HEK293 (cell line): ENCODE results near the gene GLIPR1.

Source experiments
- CTCF ChIA-PET: fragments of 350-600 bp; formaldehyde crosslinking; extraction: SDS; loops from one replicate; lab custom pipeline; 2021; ENCODE audit warnings: antibody characterized with exemption; lab: Yijun Ruan, JAX
- POLR2A ChIA-PET: fragments of 300-600 bp; formaldehyde crosslinking; extraction: SDS; loops from one replicate; lab custom pipeline; 2020; ENCODE audit warnings: antibody characterized with exemption, inconsistent platforms; lab: Yijun Ruan, JAX
- H3K27ac ChIP-seq: fragments of 200-500 bp; sonication (Bioruptor generic); 2 replicates; pipeline ENCODE4 v1.5.1; 2014; ENCODE audit warnings: low read depth, low read length, control low read depth, inconsistent platforms; ENCODE audit errors: extremely low read depth
- H3K36me3 ChIP-seq, 2 experiments: fragments of 200-500 bp in 1 of 2; sonication (Bioruptor generic) in 1 of 2; 1 replicate in 1 of 2; 2 replicates in 1 of 2; pipeline ENCODE4 v1.5.1; 2014 to 2017; ENCODE audit warnings: inconsistent platforms in 2 of 2, low read length in 2 of 2; ENCODE audit not compliant: control insufficient read depth in 2 of 2, insufficient read depth in 1 of 2
- H3K4me1 ChIP-seq: fragments of 200-500 bp; sonication (Bioruptor generic); 2 replicates; pipeline ENCODE4 v1.5.1; 2014; ENCODE audit warnings: mild to moderate bottlenecking, low read length, inconsistent platforms; ENCODE audit not compliant: control insufficient read depth, insufficient read depth
- H3K4me3 ChIP-seq: 2 replicates; pipeline ENCODE4 v1.5.1; 2011; ENCODE audit warnings: low read depth, mild to moderate bottlenecking, control low read depth, low read length, moderate library complexity
- H3K9me3 ChIP-seq: fragments of 200-500 bp; sonication (Bioruptor generic); 2 replicates; pipeline ENCODE4 v1.5.1; 2014; ENCODE audit warnings: low read depth, low read length, inconsistent platforms; ENCODE audit not compliant: control insufficient read depth, insufficient read depth
- ATF2 ChIP-seq: fragments of 450-650 bp; formaldehyde crosslinking; IDR thresholded peaks from 2 replicates; pipeline ENCODE4 v1.5.1; 2016; ENCODE audit warnings: missing biosample characterization, missing genetic modification characterization, low read depth
- BCL11A ChIP-seq: fragments of 450-650 bp; formaldehyde crosslinking; IDR thresholded peaks from 2 replicates; pipeline ENCODE4 v1.5.1; 2016; ENCODE audit warnings: low read depth, missing biosample characterization, missing genetic modification characterization
- GLI2 ChIP-seq: fragments of 450-650 bp; formaldehyde crosslinking; IDR thresholded peaks from 2 replicates; pipeline ENCODE4; 2017; ENCODE audit warnings: missing biosample characterization, missing genetic modification characterization, low read depth, borderline replicate concordance
- KLF9 ChIP-seq: fragments of 450-650 bp; formaldehyde crosslinking; IDR thresholded peaks from 2 replicates; pipeline ENCODE4 v1.5.1; 2016; ENCODE audit warnings: missing biosample characterization, missing genetic modification characterization, low read depth
- OVOL3 ChIP-seq: fragments of 450-650 bp; formaldehyde crosslinking; IDR thresholded peaks from 2 replicates; pipeline ENCODE4 v1.5.1; 2016; ENCODE audit warnings: missing biosample characterization, missing genetic modification characterization
- SP7 ChIP-seq: fragments of 450-650 bp; formaldehyde crosslinking; IDR thresholded peaks from 2 replicates; pipeline ENCODE4 v1.5.1; 2016; ENCODE audit warnings: missing biosample characterization, missing genetic modification characterization
- ZNF10 ChIP-seq: fragments of 450-650 bp; formaldehyde crosslinking; IDR thresholded peaks from 2 replicates; pipeline ENCODE4 v1.5.1; 2017; ENCODE audit warnings: missing biosample characterization, missing genetic modification characterization
- ZNF16 ChIP-seq: fragments of 450-650 bp; formaldehyde crosslinking; IDR thresholded peaks from 2 replicates; pipeline ENCODE4 v1.5.1; 2016; ENCODE audit warnings: low read depth, missing biosample characterization, missing genetic modification characterization
- ZNF174 ChIP-seq: fragments of 450-650 bp; formaldehyde crosslinking; IDR thresholded peaks from 2 replicates; pipeline ENCODE4 v1.5.0; 2017; ENCODE audit warnings: missing biosample characterization, mild to moderate bottlenecking, missing genetic modification characterization
- ZNF404 ChIP-seq: fragments of 450-650 bp; formaldehyde crosslinking; IDR thresholded peaks from 2 replicates; pipeline ENCODE4 v1.5.1; 2017; ENCODE audit warnings: missing biosample characterization, missing genetic modification characterization
- ZNF433 ChIP-seq: fragments of 450-650 bp; formaldehyde crosslinking; IDR thresholded peaks from 2 replicates; pipeline ENCODE4 v1.5.1; 2016; ENCODE audit warnings: missing biosample characterization, missing genetic modification characterization, low read depth
- ZNF571 ChIP-seq: fragments of 450-650 bp; formaldehyde crosslinking; IDR thresholded peaks from 2 replicates; pipeline ENCODE4 v1.5.0; 2017; ENCODE audit warnings: missing biosample characterization, missing genetic modification characterization
- ZNF626 ChIP-seq: fragments of 450-650 bp; sonication (Bioruptor Pico); formaldehyde crosslinking; IDR thresholded peaks from 2 replicates; pipeline ENCODE4 v1.5.1; 2018; ENCODE audit warnings: missing biosample characterization, missing genetic modification characterization, inconsistent platforms
- ZNF670 ChIP-seq: fragments of 450-650 bp; formaldehyde crosslinking; IDR thresholded peaks from 2 replicates; pipeline ENCODE4 v1.5.1; 2016; ENCODE audit warnings: missing biosample characterization, missing genetic modification characterization, low read depth
- ZNF701 ChIP-seq: fragments of 450-650 bp; formaldehyde crosslinking; IDR thresholded peaks from 2 replicates; pipeline ENCODE4 v1.5.1; 2016; ENCODE audit warnings: missing biosample characterization, missing genetic modification characterization
- ZNF707 ChIP-seq: fragments of 450-650 bp; formaldehyde crosslinking; IDR thresholded peaks from 2 replicates; pipeline ENCODE4 v1.5.1; 2016; ENCODE audit warnings: missing biosample characterization, missing genetic modification characterization
- ZNF830 ChIP-seq: fragments of 450-650 bp; IDR thresholded peaks from 2 replicates; pipeline ENCODE4 v1.5.0; 2018; ENCODE audit warnings: missing biosample characterization, missing genetic modification characterization, low read depth, mild to moderate bottlenecking, moderate library complexity
- ZNF837 ChIP-seq: fragments of 450-650 bp; formaldehyde crosslinking; IDR thresholded peaks from 2 replicates; pipeline ENCODE4 v1.5.1; 2016; ENCODE audit warnings: missing biosample characterization, missing genetic modification characterization
- TF ChIP-seq, protein P1 (sequence below): fragments of 450-650 bp; formaldehyde crosslinking; IDR thresholded peaks from 2 replicates; pipeline ENCODE4 v1.5.1; 2016; ENCODE audit warnings: missing biosample characterization, missing genetic modification characterization
- TF ChIP-seq, protein P2 (sequence below): fragments of 450-650 bp; formaldehyde crosslinking; IDR thresholded peaks from 2 replicates; pipeline ENCODE4 v1.5.1; 2016; ENCODE audit warnings: missing biosample characterization, missing genetic modification characterization

Gene GLIPR1

GRCh38 chr12:75460204-75460603, 20.4 kb upstream of the GLIPR1 start:
- H3K36me3 ChIP-seq: no peaks in the 10 kb centered on the region
- TF ChIP-seq, protein P1, sequence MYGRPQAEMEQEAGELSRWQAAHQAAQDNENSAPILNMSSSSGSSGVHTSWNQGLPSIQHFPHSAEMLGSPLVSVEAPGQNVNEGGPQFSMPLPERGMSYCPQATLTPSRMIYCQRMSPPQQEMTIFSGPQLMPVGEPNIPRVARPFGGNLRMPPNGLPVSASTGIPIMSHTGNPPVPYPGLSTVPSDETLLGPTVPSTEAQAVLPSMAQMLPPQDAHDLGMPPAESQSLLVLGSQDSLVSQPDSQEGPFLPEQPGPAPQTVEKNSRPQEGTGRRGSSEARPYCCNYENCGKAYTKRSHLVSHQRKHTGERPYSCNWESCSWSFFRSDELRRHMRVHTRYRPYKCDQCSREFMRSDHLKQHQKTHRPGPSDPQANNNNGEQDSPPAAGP (tag by site-specific recombination): no peak
- TF ChIP-seq ZNF837 (tag by site-specific recombination): no peak
- TF ChIP-seq ZNF707 (tag by site-specific recombination): no peak
- TF ChIP-seq ZNF701 (tag by site-specific recombination): no peak
- no peak for TF ChIP-seq ZNF830 (tag by site-specific recombination)
- TF ChIP-seq ZNF10: no peak
- no peak for TF ChIP-seq OVOL3 (tag by site-specific recombination)
- no peak for TF ChIP-seq ATF2 (tag by site-specific recombination)
- TF ChIP-seq KLF9: no peak
- no peak for TF ChIP-seq ZNF404 (tag by site-specific recombination)
- TF ChIP-seq, protein P2, sequence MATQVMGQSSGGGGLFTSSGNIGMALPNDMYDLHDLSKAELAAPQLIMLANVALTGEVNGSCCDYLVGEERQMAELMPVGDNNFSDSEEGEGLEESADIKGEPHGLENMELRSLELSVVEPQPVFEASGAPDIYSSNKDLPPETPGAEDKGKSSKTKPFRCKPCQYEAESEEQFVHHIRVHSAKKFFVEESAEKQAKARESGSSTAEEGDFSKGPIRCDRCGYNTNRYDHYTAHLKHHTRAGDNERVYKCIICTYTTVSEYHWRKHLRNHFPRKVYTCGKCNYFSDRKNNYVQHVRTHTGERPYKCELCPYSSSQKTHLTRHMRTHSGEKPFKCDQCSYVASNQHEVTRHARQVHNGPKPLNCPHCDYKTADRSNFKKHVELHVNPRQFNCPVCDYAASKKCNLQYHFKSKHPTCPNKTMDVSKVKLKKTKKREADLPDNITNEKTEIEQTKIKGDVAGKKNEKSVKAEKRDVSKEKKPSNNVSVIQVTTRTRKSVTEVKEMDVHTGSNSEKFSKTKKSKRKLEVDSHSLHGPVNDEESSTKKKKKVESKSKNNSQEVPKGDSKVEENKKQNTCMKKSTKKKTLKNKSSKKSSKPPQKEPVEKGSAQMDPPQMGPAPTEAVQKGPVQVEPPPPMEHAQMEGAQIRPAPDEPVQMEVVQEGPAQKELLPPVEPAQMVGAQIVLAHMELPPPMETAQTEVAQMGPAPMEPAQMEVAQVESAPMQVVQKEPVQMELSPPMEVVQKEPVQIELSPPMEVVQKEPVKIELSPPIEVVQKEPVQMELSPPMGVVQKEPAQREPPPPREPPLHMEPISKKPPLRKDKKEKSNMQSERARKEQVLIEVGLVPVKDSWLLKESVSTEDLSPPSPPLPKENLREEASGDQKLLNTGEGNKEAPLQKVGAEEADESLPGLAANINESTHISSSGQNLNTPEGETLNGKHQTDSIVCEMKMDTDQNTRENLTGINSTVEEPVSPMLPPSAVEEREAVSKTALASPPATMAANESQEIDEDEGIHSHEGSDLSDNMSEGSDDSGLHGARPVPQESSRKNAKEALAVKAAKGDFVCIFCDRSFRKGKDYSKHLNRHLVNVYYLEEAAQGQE (tag by site-specific recombination): no peak
- no peak for TF ChIP-seq GLI2 (tag by site-specific recombination)
- no peak for TF ChIP-seq ZNF16 (tag by site-specific recombination)
- no peak for TF ChIP-seq SP7 (tag by site-specific recombination)
- TF ChIP-seq BCL11A (tag by site-specific recombination): no peak
- no peak for TF ChIP-seq ZNF670
- no peak for TF ChIP-seq ZNF626 (tag by site-specific recombination)
- TF ChIP-seq ZNF433 (tag by site-specific recombination): no peak
- TF ChIP-seq ZNF174 (tag by site-specific recombination): no peak
- TF ChIP-seq ZNF571 (tag by site-specific recombination): no peak
- H3K4me3 ChIP-seq: no peak overlapping the region
- POLR2A ChIA-PET: no interaction called here
- H3K27ac ChIP-seq: no peak overlapping the region
- CTCF ChIA-PET: interaction anchor here (0.7 to 1.0 kb wide), 3 partner anchors 25 to 124 kb away, joined by 3 to 7 read pairs (median 3); no protein-coding TSS in a partner anchor
- H3K4me1 ChIP-seq: no peaks in the 10 kb centered on the region; the same call in 1 of the 2 replicates
- H3K9me3 ChIP-seq: no peaks in the 10 kb centered on the region
